Activated CD4-positive, alpha-beta T cell treated with anti-CD3 and anti-CD28 coated beads for 36 hours (primary cell): Measurements from ENCODE around the gene CELF2. TPM values are rescaled to one million over a fixed set of nuclear protein-coding genes. Genes with fewer than 3 reads are reported as not detected.
"Not testable (repeated sequence)": the region's sequence is repeated elsewhere in the genome, so short reads cannot be mapped to it uniquely, and the experiment has no call there.

ENCODE experiments used
- ATAC-seq: fragments of 200-7000 bp; cut with Tn5 transposase; one replicate; pipeline ENCODE4 v1.10.0; 2021; ENCODE audit warnings: mild to moderate bottlenecking, moderate library complexity
- CTCF ChIA-PET: fragments of 350-600 bp; sonication (Branson Sonifier 250); formaldehyde crosslinking; loops from one replicate; lab custom pipeline; 2021; ENCODE audit warnings: antibody characterized with exemption; lab: Charles Lee
- POLR2A ChIA-PET: fragments of 350-600 bp; sonication (Branson Sonifier 250); formaldehyde crosslinking; loops from one replicate; lab custom pipeline; 2021; ENCODE audit warnings: antibody characterized with exemption, inconsistent platforms; lab: Charles Lee
- DNase-seq: peaks from one replicate; pipeline ENCODE4 v3.0.0-alpha.2; 2020
- H3K27ac Mint-ChIP-seq: one replicate; pipeline ENCODE4 v1.8.0; 2021; ENCODE audit warnings: mixed read lengths
- H3K27me3 Mint-ChIP-seq: one replicate; pipeline ENCODE4 v1.8.0; 2021; ENCODE audit warnings: mixed read lengths
- H3K36me3 Mint-ChIP-seq: one replicate; pipeline ENCODE4 v1.8.0; 2021; ENCODE audit warnings: low read depth, mixed read lengths
- H3K4me1 Mint-ChIP-seq: one replicate; pipeline ENCODE4 v1.8.0; 2021; ENCODE audit warnings: mixed read lengths
- H3K4me3 Mint-ChIP-seq: one replicate; pipeline ENCODE4 v1.8.0; 2021; ENCODE audit warnings: mild to moderate bottlenecking, moderate library complexity, mixed read lengths
- H3K9me3 Mint-ChIP-seq: one replicate; pipeline ENCODE4 v1.8.0; 2021; ENCODE audit warnings: low read depth, mixed read lengths
- intact Hi-C, 2 experiments: fragments of 100-400 bp; cut with DNase I in 1 of 2; cut with micrococcal nuclease in 1 of 2; formaldehyde crosslinking; loops; one replicate each; pipeline versions ENCODE4 v1.14.2 to v1.15.1; 2022 to 2024; cut with DNase I, micrococcal nuclease
- total RNA-seq, 2 experiments: library from RNA; stranded (reverse); gene quantifications; one replicate each; pipeline ENCODE4 v1.2.3, GENCODE V29; 2021

Gene CELF2
- total RNA-seq, 2 experiments from 2014 or later = 102 to 119 TPM

DNA sequence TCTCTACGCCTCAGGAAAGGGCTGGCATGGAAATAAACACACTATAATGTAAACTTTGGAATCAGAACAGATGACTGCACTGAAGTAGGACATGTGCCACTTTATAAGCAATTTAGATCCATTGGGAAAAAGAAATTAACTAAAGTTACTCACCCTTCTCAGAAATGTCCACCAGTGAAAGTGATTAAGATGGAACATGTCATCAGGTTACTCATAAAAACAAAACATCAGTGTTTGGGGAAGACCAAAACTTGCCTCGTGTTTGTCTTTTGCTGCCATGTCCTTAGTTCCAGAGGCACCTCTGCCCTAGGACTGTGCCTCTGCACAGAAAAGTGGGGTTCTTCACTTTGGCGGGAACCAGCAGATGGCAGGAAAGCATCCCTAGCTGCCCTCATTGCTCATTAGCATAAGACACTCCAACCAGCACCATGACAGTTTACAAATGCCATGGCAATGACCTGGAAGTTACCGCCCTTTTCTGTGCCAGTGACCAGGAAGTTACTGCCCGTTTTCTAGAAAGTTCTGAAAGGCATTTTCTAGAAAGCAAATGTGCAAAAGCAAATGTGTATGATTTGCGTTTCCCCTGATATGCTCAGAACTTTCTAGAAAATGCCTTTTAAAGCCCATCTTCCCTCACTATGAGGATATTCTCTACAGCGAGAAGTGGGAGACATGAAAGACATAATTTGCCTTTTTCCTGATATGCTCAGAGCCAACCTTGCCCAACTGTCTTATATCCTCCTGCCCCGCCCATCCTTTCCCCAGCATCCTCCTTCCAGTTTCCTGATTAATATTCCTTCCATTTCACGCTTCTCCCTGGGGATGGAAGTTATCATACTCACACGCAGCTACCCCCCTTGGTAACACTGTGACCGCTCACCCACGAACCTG lies 335.6 kb downstream of the CELF2 start:
- CTCF ChIA-PET = no interaction called here
- Mint-ChIP-seq H3K9me3 (no peaks in the 10 kb centered on the region), H3K27me3 (no peaks in the 10 kb centered on the region), H3K36me3 (no peaks in the 10 kb centered on the region), H3K4me3 (no peak overlapping the region), H3K4me1 (peaks cover 6% of the 10 kb centered on the region), H3K27ac (no peak overlapping the region)
- intact Hi-C loops = loop anchor here in 1 of 2 experiments (5.0 kb wide), 1 partner anchor 119 kb away; no protein-coding TSS in a partner anchor
- DNase-seq (no peak), ATAC-seq (peak; percentile 44)
- POLR2A ChIA-PET = no interaction called here

DNA sequence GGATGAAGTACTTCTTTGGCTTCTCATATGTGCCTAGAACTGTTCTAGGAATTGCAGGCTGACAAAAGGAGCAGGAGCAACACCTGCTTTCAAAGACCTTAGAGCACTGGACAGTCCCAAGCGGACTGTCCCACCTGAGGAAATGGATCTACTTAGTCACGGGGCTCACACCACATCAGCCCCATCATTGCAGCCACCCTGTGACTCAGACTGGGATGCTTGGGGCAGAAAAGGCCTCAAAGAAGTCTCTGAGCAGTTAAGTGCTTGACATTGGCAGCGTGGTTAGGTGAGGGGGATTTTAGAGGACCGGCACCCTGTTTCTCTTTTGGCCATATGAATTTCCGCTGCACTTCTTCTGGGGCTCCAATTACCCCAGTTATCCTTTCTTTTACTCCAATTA lies 337.2 kb downstream of the CELF2 start:
- Mint-ChIP-seq H3K27me3 (no peaks in the 10 kb centered on the region), H3K27ac (no peak overlapping the region), H3K9me3 (no peaks in the 10 kb centered on the region), H3K36me3 (no peaks in the 10 kb centered on the region), H3K4me1 (peaks cover 6% of the 10 kb centered on the region), H3K4me3 (no peak overlapping the region)
- DNase-seq = no peak
- CTCF ChIA-PET = interaction anchor here (1.3 kb wide), 1 partner anchor 13 kb away, joined by 3 read pairs; no protein-coding TSS in a partner anchor
- intact Hi-C loops = loop anchor here in 1 of 2 experiments (5.0 kb wide), 1 partner anchor 117 kb away; no protein-coding TSS in a partner anchor
- POLR2A ChIA-PET = no interaction called here
- ATAC-seq = no peak

DNA sequence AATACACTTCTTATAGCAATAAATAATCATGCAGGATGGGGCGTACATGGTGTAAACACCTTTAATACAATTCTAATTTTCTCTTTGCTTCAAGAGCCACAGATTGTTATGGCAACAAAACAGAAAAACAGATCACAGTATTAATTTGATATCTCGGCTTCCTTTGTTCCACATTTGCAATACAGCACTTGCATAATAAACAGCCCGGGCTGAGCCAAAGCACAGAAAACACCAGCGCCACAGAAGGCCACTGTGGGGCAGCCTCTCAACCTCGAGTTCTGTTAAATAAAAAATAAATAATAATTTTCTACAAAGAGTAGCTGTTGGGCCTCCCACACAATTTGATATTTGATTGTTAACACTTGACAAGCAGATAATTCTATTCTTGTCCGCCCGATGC lies 337.9 kb downstream of the CELF2 start:
- ChIA-PET POLR2A (no interaction called here), CTCF (interaction anchor here (1.3 kb wide), 1 partner anchor 12 kb away, joined by 3 read pairs; no protein-coding TSS in a partner anchor)
- H3K4me1 Mint-ChIP-seq = peaks cover 6% of the 10 kb centered on the region
- H3K27ac Mint-ChIP-seq = no peak overlapping the region
- DNase-seq (no peak), ATAC-seq (no peak)
- intact Hi-C loops = no loop called here
- H3K9me3 Mint-ChIP-seq = no peaks in the 10 kb centered on the region
- no peaks in the 10 kb centered on the region for H3K27me3 Mint-ChIP-seq
- H3K36me3 Mint-ChIP-seq = no peaks in the 10 kb centered on the region
- H3K4me3 Mint-ChIP-seq = no peak overlapping the region

DNA sequence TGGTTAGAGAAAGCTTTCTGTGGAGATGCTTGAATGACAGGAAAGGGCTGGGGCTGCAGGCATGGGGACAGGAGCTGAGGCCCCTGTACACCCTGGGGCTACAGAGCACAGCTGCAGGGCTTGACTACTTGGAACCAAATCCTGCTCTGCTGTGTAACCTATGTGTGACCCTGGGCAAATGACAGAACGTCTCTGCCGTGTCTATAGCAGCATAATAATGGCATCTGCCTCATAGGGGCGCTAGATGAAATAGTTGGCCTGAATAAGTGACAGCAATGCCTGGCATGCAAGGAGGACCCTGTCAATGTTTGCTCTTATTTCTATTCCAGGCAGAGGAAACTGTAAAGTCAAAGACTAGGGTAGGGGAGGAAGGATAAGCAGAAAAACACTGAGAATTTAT lies 339.8 kb downstream of the CELF2 start:
- Mint-ChIP-seq H3K27me3 (no peaks in the 10 kb centered on the region), H3K4me3 (no peak overlapping the region), H3K36me3 (no peaks in the 10 kb centered on the region), H3K27ac (no peak overlapping the region), H3K4me1 (peaks cover 6% of the 10 kb centered on the region), H3K9me3 (no peaks in the 10 kb centered on the region)
- CTCF ChIA-PET = no interaction called here
- ATAC-seq (no peak), DNase-seq (no peak)
- intact Hi-C loops = no loop called here
- POLR2A ChIA-PET = no interaction called here

DNA sequence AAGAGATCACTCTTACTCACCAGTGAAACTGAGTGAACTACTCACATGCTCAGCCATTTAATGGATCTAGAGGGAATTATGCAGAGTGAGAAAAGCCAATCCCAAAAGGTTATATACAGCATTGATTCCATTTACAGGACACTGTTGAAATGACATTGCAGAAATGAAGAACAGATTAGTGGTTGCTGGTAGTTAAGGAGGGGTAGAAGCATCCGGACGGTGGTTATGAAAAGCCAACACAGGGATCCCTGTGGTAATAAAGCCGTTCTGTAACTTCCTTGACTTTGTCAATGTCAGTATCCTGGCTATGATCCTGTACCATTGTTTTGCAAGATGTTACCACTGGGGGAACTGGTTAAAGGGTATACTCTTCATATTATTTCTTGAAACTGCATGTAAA lies 340.3 kb downstream of the CELF2 start:
- DNase-seq (no peak), ATAC-seq (no peak)
- no peak overlapping the region for H3K4me3 Mint-ChIP-seq
- no peaks in the 10 kb centered on the region for H3K27me3 Mint-ChIP-seq
- no peaks in the 10 kb centered on the region for H3K9me3 Mint-ChIP-seq
- intact Hi-C loops = no loop called here
- H3K36me3 Mint-ChIP-seq = no peaks in the 10 kb centered on the region
- H3K4me1 Mint-ChIP-seq = peaks cover 2% of the 10 kb centered on the region
- ChIA-PET CTCF (no interaction called here), POLR2A (no interaction called here)
- no peak overlapping the region for H3K27ac Mint-ChIP-seq

DNA sequence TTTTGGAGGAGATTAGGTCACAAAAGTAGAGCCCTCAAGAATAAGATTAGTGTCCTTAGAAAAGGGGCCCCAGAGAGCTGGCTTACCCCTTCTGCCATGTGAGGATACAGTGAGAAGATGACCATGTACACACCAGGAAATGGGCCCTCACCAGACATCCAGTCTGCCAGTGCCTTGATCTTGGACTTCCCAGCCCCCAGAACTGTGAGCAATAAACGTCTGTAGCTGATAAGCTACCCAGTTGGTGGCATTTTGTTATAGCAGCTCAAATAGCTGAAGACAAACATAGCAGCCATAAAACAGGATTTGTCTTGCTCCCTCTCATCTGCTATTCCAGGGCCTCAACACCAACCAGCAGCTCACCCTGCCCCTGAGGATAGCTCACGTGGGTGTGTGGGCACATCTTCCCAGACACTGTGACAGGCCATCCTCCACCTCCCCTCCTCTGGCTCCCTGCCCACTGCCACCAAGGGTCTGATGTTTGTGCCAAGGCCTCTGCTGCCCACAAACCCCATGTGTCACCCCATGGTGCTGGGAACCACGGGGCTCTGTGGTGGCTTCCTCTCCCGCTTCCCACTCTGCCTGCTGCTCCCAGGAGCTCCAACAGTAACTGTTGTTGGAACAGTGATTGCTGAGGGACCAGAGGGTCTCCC lies 341.4 kb downstream of the CELF2 start:
- Mint-ChIP-seq H3K36me3 (no peaks in the 10 kb centered on the region), H3K9me3 (no peaks in the 10 kb centered on the region), H3K4me3 (no peak overlapping the region), H3K27me3 (no peaks in the 10 kb centered on the region), H3K27ac (no peak overlapping the region), H3K4me1 (no peaks in the 10 kb centered on the region)
- POLR2A ChIA-PET = no interaction called here
- CTCF ChIA-PET = interaction anchor here (0.6 kb wide), 3 partner anchors 63 to 1989 kb away, joined by 3 read pairs; no protein-coding TSS in a partner anchor
- intact Hi-C loops = no loop called here
- DNase-seq = no peak
- ATAC-seq = no peak

DNA sequence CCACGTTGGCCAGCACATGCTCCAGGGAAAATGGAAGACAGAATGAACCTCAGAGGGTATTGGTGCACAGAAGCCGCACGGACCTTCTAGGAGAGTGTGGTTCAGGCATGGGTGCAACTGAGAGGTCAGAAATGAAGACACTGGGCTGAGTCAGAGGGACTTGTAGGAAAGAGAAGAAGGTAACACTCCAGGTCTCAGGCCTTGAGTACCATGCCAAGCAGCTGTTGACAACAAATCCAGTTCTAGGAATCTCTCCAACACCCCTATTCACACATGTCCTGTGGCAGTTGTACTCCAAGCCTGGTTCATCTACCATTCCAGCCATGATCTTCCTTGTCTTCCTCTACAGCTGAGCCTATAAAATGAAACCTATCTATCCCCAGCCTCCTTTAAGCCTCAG lies 342.2 kb downstream of the CELF2 start:
- POLR2A ChIA-PET = no interaction called here
- CTCF ChIA-PET = no interaction called here
- H3K4me1 Mint-ChIP-seq = no peaks in the 10 kb centered on the region
- no peaks in the 10 kb centered on the region for H3K9me3 Mint-ChIP-seq
- no peaks in the 10 kb centered on the region for H3K36me3 Mint-ChIP-seq
- no peak overlapping the region for H3K4me3 Mint-ChIP-seq
- intact Hi-C loops = no loop called here
- H3K27ac Mint-ChIP-seq = no peak overlapping the region
- ATAC-seq = no peak
- no peak for DNase-seq
- no peaks in the 10 kb centered on the region for H3K27me3 Mint-ChIP-seq

DNA sequence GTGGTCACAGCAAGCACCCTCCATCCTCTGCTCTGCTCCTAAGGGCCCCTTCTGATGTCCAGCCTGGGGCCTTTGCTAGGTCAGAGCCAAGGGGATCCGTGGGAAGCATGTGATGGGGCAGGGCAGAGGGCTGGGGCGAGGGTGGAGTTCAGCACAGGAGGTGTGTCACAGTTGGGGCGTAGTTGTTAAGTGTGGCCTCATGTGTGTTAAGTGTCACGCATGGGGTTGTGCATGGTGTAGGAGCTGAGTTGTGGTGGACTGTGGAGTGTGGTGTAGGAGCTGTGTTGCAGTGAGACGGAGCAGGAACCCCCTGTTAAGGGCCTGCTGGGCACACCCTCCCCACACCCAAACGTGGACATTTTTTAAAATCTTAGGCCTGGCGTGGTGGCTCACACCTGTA lies 345.8 kb downstream of the CELF2 start:
- Mint-ChIP-seq H3K4me1 (peaks cover 8% of the 10 kb centered on the region), H3K27ac (no peak overlapping the region), H3K36me3 (no peaks in the 10 kb centered on the region), H3K27me3 (no peaks in the 10 kb centered on the region), H3K9me3 (no peaks in the 10 kb centered on the region), H3K4me3 (no peak overlapping the region)
- no peak for ATAC-seq
- intact Hi-C loops = no loop called here
- no peak for DNase-seq
- ChIA-PET CTCF (no interaction called here), POLR2A (no interaction called here)

DNA sequence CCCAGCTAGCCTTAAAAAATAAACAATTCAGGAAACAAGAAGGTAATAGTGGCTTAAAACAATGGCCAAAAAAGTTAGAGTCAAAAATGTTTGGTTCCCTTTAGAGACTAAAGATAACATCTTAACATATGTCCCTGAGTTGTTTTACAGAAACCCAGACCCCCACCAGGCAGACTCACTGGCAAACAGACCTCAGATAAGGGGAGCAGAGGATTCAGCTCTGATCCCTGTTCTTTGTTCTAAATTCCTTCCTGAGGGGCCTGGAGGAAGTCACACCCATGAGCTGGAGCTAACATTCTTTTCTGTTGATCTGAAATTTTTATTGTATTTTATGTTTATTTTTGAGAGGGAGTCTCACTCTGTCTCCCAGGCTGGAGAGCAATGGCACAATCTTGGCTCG lies 346.6 kb downstream of the CELF2 start:
- ChIA-PET CTCF (no interaction called here), POLR2A (no interaction called here)
- Mint-ChIP-seq H3K4me1 (peaks cover 10% of the 10 kb centered on the region), H3K36me3 (no peaks in the 10 kb centered on the region), H3K4me3 (no peak overlapping the region), H3K27ac (no peak overlapping the region), H3K27me3 (no peaks in the 10 kb centered on the region), H3K9me3 (no peaks in the 10 kb centered on the region)
- intact Hi-C loops = no loop called here
- ATAC-seq = no peak
- no peak for DNase-seq

DNA sequence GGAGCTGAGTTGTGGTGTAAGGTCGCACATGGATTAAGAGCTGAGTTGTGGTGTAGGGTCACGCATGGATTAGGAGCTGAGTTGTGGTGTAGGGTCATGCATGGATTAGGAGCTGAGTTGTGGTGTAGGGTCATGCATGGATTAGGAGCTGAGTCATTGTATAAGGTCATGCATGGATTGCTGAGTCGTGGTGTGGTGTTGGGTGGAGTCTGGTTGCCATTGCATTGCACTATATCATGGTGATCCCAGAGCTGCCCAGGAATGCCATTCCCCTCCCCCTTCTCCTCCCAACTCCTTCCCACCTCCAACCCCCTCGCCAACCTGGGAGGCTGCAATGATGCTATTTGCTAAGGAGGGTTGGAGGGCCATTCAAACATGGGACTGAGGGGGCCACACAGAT lies 349.2 kb downstream of the CELF2 start:
- H3K4me1 Mint-ChIP-seq, H3K27me3 Mint-ChIP-seq, H3K9me3 Mint-ChIP-seq, H3K27ac Mint-ChIP-seq, H3K4me3 Mint-ChIP-seq, ATAC-seq, POLR2A ChIA-PET, H3K36me3 Mint-ChIP-seq, CTCF ChIA-PET, DNase-seq: not testable (repeated sequence)
- intact Hi-C loops = loop anchor here in 1 of 2 experiments (1.0 kb wide), 1 partner anchor 25 kb away; no protein-coding TSS in a partner anchor

DNA sequence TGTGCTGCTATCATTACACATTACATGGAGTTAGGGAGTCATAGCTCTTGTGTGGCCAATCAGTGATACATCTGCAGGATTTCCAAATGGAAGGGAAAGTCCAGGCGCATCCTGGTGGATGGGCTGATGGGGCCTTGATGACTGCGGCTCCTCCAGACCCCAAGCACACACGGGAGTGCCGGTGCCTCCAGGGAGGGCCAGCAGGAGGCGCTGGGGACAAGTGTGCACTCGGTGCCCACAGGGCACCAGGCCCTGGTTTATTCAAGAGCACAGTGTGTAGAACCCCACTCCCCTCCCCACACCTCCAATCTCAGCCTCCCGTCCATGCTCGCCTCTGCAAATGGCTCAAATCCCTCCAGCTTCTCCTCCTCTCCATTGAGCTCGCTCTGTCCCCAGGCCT lies 349.8 kb downstream of the CELF2 start:
- H3K4me3 Mint-ChIP-seq = no peak overlapping the region
- intact Hi-C loops = loop anchor here in 1 of 2 experiments (1.0 kb wide), 1 partner anchor 25 kb away; no protein-coding TSS in a partner anchor
- H3K27ac Mint-ChIP-seq = no peak overlapping the region
- no peak for ATAC-seq
- H3K4me1 Mint-ChIP-seq = peaks cover 10% of the 10 kb centered on the region
- CTCF ChIA-PET = interaction anchor here (0.6 kb wide), 1 partner anchor 12 kb away, joined by 3 read pairs; no protein-coding TSS in a partner anchor
- H3K27me3 Mint-ChIP-seq = no peaks in the 10 kb centered on the region
- no peaks in the 10 kb centered on the region for H3K9me3 Mint-ChIP-seq
- no peak for DNase-seq
- no peaks in the 10 kb centered on the region for H3K36me3 Mint-ChIP-seq
- POLR2A ChIA-PET = no interaction called here
